Hematopoietic multipotent progenitor cell treated with erythropoietin and hydrocortisone succinate and interleukin-3 and kit ligand, for 15 days (in vitro differentiated cells): Measurements from ENCODE around the gene PPM1H.

Source experiments
- DNase-seq: peaks from one replicate; pipeline ENCODE4 v3.0.0-alpha.2; 2015; ENCODE audit warnings: low spot score

PPM1H gene

GRCh38 chr12:62799126-62799736, 135.7 kb downstream of the PPM1H start:
- DNase-seq, result peak; percentile 61

DNA sequence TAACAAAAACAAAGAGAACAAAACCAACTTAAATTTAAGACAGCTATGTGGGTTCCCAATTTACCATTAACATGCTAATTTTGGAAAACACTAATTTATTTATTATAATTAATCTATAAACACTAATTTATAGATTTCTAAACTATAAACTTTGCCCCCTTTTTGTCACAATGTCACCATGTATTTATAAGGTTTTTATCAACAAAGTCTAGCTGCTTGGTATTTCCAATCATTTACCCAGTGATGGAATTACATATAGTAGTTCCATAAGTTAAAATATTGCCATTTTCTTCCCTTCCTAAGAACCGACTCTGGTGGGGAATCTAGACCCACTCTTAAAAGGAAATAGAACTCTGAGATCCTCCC, 140.7 kb downstream of the PPM1H start:
- no peak for DNase-seq

DNA sequence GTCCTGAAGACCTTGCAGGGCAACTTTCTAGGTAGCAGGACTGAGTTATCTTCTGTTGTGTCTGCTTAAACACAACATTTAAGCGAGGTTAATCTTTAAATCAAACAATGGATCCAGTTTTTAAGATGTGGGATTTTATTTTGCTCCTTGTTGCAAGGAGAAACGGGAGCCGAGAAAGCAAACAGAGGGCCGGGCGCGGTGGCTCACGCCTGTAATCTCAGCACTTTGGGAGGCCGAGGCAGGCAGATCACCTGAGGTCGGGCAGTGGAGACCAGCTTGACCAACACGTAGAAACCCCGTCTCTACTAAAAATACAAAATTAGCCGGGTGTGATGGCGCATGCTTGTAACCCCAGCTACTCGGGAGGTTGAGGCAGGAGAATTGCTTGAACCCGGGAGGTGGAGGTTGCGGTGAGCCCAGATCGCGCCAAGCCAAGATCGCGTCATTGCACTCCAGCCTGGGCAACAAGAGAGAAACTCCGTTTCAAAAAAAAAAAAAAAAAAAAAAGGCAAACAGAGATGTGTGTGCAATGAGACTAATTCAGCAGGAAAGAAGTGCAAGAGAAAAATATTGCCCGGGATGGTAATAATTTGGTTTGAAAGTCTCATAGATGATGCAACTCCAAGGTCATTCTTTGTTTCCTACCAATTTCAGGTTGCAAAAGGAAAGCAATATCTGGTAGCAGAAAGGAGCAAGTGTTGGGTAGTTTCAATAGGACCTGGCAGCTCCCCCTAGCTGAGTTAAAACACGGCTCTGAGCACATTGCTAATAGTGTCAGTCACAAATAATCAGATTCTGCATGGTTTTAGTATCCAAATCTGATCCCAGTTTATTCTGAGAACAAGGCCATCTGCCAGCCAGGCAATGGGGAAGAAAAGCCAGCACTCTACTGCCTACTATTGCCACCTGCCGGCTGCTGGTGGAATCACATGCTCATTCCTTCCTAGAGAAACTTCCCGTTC, 141.4 kb downstream of the PPM1H start:
- DNase-seq, result peak; percentile 74

DNA sequence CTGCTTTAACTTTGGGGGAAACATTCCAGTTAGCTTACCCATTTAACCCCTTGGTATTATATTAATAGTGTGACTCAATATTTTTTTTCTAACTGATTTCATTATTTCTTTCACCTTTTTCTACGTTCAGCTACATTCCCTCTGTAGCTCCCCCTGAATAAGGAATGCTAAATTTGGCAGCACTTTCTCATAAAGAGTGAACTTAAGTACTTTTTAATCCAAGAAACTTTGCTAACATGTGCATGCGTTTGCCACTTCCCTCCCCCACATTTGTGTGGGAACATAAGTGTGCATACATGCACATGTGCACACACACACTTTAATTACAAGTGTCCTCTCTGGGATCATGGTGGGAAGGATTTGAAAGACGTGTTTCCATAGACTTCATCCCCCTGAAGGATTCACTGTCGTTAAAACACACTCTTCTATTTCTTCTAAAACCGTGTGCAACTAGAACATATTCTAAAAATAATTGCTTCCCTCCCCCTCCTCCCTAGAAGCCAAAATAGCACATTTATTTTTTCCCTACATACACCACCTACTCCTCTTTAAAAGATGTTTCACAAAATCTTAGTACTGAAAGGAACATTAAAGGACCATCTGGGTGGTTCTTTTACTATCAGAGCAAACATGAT, 142.6 kb downstream of the PPM1H start:
- DNase-seq, result no peak

DNA sequence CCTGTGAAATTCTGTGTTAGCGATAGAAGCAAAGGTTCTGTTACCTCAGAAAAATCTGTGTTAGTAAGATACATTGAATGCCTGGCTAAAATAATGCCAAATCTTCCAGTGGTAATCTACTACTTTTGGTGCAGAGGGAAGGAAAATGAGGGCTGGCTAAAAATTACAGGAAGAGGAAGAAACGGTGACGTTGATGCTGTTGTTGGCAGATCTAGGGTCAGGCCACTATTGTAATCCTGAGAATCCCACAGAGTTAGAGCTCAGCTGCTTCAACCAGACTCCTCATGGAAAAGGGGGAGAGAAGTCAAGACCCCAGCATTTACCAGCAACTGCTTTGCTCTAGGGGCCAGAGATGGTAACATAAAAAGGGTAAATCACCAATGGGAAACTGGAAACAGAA, 145.1 kb downstream of the PPM1H start:
- DNase-seq, result no peak

DNA sequence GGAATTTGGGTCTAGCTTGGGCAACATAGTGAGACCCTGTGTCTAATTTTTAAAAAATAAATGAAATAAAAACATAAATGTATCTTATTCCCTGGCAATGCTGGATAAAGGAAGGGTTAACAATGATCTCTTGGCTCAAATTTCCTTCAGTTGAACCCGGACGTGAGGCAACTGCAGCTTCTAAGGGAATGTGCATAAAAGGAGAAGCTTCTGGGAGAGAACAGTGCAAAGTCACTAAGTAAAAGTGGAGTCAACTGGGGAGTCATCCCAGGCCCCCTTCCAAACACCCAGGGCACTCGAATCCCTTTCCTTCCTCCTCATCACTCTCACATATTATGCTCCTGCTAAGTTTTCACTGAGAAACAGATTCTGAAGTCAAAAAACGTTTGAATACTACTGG, 147.3 kb downstream of the PPM1H start:
- no peak for DNase-seq

GRCh38 chr12:62787023-62787422, 147.9 kb downstream of the PPM1H start:
- no peak for DNase-seq

DNA sequence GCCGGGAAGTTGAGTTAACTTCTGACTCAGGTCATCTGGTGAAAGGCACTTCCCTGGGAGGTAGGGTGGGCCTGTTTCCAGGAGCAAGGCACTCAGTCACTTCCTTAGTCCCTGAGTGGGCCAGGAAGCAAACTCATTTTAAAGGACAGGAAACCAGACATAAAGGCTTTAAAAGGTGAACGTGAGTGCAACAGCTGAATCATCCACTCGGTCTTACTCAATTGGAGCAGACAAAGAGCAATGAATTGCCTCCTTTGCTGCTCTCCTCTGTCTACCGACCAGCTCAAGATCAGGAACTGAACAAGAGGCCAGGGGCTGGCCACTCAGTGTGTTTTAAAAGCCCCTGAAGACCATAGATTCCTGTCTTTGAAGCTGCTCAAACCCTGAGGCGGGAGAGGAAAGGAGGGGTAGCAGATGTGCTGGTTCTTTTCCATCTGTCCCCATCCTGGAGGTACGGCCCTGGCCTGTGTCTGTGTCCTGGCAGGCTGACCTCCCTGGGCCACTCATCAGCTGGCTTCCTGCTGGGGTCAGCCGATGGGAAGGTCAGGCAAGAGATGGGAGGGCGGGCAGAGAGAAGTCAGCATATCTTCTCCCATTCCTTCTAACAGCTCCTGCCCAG, 148.9 kb downstream of the PPM1H start:
- no peak for DNase-seq

DNA sequence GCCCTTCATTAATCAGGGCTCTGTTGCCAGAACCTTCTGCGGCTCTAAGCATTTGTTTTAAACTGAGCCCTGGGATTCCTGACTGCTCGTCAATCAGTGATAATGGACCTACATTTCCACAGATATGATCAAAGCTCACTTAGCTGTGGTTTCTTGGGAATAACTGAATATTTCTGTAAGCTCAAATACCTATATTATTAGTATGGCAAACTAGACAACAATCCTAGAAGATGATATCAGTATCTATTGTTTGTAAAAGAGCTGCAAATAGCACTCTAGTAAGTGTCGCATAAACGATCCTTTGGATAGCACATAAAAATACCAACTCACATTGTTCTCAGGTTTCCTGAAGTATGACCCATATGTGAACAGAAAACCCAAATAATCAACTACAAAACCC, 150.4 kb downstream of the PPM1H start:
- no peak for DNase-seq

DNA sequence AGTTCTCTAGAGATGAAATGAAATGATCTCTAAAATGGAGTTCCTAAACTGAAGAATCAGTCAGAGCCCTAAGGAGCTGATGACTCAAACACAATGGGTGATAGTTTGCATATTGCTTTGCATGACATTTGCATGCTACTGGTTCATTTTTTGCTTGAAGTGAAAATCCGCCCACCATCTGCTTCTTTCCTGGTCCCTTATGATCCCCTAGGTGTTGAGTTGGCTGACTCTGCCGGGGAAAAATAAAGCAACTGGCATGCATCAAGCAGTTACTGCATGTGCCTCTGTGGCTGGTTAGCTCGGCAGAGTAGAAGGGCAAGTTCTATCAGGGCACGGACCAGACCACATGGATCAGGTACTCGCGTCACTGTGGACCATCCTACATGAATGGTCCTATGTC, 151.1 kb downstream of the PPM1H start:
- no peak for DNase-seq

GRCh38 chr12:62781136-62781880, 153.6 kb downstream of the PPM1H start:
- DNase-seq, result no peak

GRCh38 chr12:62779488-62779887, 155.5 kb downstream of the PPM1H start:
- DNase-seq, result no peak

DNA sequence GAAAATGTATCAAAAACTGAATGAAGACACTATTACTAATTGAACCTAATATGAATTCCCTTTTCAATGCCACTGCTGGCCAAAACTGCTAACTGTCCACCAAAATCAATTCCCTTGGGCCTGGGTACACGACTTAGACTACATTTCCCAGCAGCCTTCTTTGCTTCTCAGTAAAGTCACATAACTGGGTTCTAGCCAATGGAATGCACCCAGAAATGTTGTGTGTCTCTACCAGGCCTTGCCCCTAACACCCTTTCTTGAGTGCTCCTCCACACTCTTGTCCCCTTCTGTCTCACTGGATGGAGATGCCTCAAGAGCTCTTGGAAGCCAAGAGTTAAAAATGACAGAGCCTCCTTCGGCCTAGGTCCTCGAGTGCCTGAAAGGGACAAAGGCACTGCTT, 156.8 kb downstream of the PPM1H start:
- DNase-seq, result no peak

DNA sequence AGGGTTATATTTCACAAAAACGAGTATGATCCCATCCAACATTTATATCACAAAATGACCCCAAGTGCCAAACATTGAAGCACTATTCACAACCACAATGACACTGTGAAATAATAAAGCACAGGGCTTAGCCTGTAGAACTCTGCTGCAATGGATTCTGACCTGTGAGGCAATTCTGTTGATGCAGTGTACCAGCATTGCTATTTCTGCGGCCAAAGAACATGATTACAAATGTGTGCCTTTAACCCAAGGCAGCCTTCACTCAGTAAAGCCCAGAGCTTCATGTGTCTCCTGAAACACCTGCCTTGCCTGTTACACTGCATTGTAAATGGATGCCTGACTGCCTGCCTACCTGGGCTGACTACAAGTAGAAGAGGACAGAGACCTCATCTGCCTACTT, 158.0 kb downstream of the PPM1H start:
- no peak for DNase-seq

DNA sequence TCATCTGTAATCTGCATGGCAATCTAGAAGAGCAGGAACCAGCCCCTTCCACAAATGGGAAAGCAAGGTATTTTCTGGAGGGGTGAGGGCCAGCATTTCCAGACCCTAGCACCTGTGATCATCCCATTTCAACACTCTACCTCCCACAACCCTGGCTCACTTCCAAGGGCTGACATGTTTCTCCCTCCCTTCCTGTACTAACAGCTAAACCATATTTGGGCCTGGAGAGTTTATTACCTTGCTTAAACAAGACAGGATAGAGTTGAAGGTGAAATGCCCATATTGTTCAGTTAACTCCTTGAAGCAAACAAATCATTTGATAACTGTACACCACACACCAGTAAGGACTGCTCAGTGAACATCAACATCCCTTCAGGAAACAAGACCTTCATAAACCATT, 158.4 kb downstream of the PPM1H start:
- DNase-seq, result no peak

DNA sequence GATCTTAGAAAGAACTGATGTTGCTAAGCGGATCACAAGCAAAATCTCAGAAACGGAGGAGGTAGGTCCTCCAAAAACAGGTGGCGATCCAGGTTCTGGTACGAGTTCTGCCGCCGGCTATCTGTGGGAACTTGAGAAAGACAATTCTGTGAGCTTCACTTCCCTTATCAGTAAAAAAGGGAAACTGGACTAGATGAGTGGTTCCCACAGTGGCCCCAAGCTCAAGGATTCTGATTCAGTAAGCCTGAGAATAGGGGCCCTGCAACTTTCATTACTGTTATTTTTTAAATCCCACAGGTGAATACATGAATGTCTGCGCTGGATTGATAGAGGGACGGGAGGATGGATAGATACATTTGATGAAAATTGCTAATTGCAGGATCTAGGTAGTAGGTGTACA, 160.2 kb downstream of the PPM1H start:
- DNase-seq, result no peak

- DNase-seq, result no peak
Observed at GRCh38 chr12:62772416-62772955, 162.5 kb downstream of the PPM1H start.

GRCh38 chr12:62771828-62772227, 163.1 kb downstream of the PPM1H start:
- no peak for DNase-seq

GRCh38 chr12:62770381-62770780, 164.6 kb downstream of the PPM1H start:
- DNase-seq, result no peak

DNA sequence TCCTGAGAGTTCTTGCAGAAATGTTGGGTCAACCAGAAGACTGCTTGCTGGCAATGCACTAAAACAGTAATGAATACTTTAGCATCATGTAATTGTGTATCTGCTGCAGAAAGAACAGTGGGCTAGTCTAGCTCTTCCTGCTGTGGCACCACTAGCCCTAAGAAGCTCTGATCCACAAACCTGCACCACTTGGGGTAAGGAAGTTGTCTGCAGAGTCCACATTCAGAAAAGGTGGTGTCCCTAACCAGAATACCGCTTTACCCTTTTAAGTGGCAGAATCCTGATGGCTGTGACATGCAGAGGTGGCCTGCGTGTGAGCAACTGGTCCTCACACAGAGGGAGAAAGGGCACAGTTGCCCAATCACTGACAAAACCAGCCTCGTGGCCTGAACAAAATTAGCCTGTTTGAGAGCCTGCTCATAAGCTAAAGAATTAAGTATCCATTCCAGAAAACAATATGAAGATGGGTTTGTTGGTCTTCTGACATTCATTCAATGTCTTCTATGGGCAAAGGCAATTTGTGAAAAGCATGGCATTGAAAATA, 165.8 kb downstream of the PPM1H start:
- no peak for DNase-seq

DNA sequence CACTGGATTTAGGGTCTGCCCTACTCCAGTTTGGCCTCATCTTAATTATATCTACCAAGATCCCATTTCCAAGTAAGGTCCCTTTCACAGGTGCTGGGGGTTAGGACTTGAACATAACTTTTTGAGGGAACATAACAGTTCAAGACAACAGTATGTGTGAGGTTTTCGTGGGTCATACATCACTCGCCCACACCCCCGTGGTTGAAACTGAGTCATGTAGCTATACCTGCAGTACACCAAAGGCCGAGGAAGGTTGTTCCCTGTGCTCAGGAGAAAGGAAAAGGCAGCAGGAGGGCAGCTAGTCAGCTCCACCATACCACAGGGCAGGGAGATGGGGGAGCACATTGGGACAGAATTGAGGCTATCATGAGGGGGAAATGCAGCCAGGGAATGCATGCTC, 167.0 kb downstream of the PPM1H start:
- no peak for DNase-seq
